Activated CD4-positive, alpha-beta T cell treated with anti-CD3 and anti-CD28 coated beads for 4 hours (primary cell): ENCODE results near the gene CCDC24.

Experiments
- DNase-seq, 2 donors: peaks; one replicate each; pipeline ENCODE4 v3.0.0-alpha.2; 2020

Gene CCDC24

GRCh38 chr1:44000122-44000665 is 8.8 kb downstream of the CCDC24 start:
- DNase-seq = no peak

GRCh38 chr1:44002165-44002564 is 10.8 kb downstream of the CCDC24 start:
- no peak for DNase-seq

GRCh38 chr1:44002606-44003157 is 11.3 kb downstream of the CCDC24 start:
- no peak for DNase-seq

GRCh38 chr1:44008259-44008658 is 16.9 kb downstream of the CCDC24 start:
- no peak for DNase-seq

GRCh38 chr1:44010935-44011471 is 19.6 kb downstream of the CCDC24 start:
- DNase-seq = no peak

GRCh38 chr1:44012404-44012803 is 21.0 kb downstream of the CCDC24 start:
- no peak for DNase-seq

- DNase-seq = no peak
Measured at GRCh38 chr1:44012941-44013609, 21.7 kb downstream of the CCDC24 start.

- DNase-seq = no peak
Measured at GRCh38 chr1:44013949-44014348, 22.6 kb downstream of the CCDC24 start.

- DNase-seq = no peak
Measured at GRCh38 chr1:44014365-44015104, 23.1 kb downstream of the CCDC24 start.

GRCh38 chr1:44015206-44015605 is 23.8 kb downstream of the CCDC24 start:
- no peak for DNase-seq

GRCh38 chr1:44016041-44016889 is 24.9 kb downstream of the CCDC24 start:
- no peak for DNase-seq

- DNase-seq = no peak
Measured at GRCh38 chr1:44016890-44017400, 25.5 kb downstream of the CCDC24 start.

- DNase-seq = no peak
Measured at GRCh38 chr1:44019466-44019948, 28.1 kb downstream of the CCDC24 start.

- no peak for DNase-seq
Measured at GRCh38 chr1:44020464-44020863, 29.1 kb downstream of the CCDC24 start.

- no peak for DNase-seq
Measured at GRCh38 chr1:44021156-44021555, 29.8 kb downstream of the CCDC24 start.

- DNase-seq = no peak
Measured at GRCh38 chr1:44021581-44022321, 30.4 kb downstream of the CCDC24 start.

GRCh38 chr1:44024031-44024902 is 32.9 kb downstream of the CCDC24 start:
- no peak for DNase-seq

- no peak for DNase-seq
Measured at GRCh38 chr1:44024903-44025525, 33.6 kb downstream of the CCDC24 start.

GRCh38 chr1:44025816-44026215 is 34.4 kb downstream of the CCDC24 start:
- no peak for DNase-seq

- DNase-seq = no peak
Measured at GRCh38 chr1:44027320-44027719, 35.9 kb downstream of the CCDC24 start.
